WERI-Rb-1 (cell line): Measurements from ENCODE around the gene ZSCAN4.

Experiments
- DNase-seq: peaks from one replicate; pipeline ENCODE4 v3.0.0-alpha.2; 2020
- H3K27ac ChIP-seq: fragments of 250-450 bp; sonication (Bioruptor Pico); 2 replicates; pipeline ENCODE4 v1.5.1; 2020; ENCODE audit warnings: mild to moderate bottlenecking, moderate library complexity
- H3K27me3 ChIP-seq: fragments of 250-450 bp; sonication (Bioruptor Pico); 2 replicates; pipeline ENCODE4 v1.5.1; 2021; ENCODE audit warnings: mild to moderate bottlenecking, low read depth, moderate library complexity; ENCODE audit not compliant: insufficient read depth, severe bottlenecking
- H3K36me3 ChIP-seq: fragments of 250-450 bp; sonication (Bioruptor Pico); 2 replicates; pipeline ENCODE4 v1.5.1; 2020; ENCODE audit warnings: mild to moderate bottlenecking, moderate library complexity
- H3K4me3 ChIP-seq: 2 replicates; pipeline ENCODE4 v1.5.1; 2011; ENCODE audit warnings: low read depth, mild to moderate bottlenecking, control low read depth, low read length
- H3K9me3 ChIP-seq: fragments of 250-450 bp; sonication (Bioruptor Pico); 2 replicates; pipeline ENCODE4 v1.5.1; 2021; ENCODE audit warnings: mild to moderate bottlenecking, moderate library complexity; ENCODE audit not compliant: severe bottlenecking
- TF ChIP-seq, protein P1 (sequence below): IDR thresholded peaks from 2 replicates; pipeline ENCODE4 v1.5.1; 2011; ENCODE audit warnings: low read depth, mild to moderate bottlenecking, control low read depth, inconsistent platforms, low read length

The ZSCAN4 gene

GRCh38 chr19:57651654-57651996 is 17.1 kb upstream of the ZSCAN4 start:
- Histone ChIP-seq H3K27ac (peak overlapping the region; percentile 53), H3K9me3 (no peaks in the 10 kb centered on the region), H3K36me3 (no peaks in the 10 kb centered on the region), H3K4me3 (no peak overlapping the region), H3K27me3 (no peaks in the 10 kb centered on the region)
- DNase-seq, result no peak
- TF ChIP-seq, protein P1, sequence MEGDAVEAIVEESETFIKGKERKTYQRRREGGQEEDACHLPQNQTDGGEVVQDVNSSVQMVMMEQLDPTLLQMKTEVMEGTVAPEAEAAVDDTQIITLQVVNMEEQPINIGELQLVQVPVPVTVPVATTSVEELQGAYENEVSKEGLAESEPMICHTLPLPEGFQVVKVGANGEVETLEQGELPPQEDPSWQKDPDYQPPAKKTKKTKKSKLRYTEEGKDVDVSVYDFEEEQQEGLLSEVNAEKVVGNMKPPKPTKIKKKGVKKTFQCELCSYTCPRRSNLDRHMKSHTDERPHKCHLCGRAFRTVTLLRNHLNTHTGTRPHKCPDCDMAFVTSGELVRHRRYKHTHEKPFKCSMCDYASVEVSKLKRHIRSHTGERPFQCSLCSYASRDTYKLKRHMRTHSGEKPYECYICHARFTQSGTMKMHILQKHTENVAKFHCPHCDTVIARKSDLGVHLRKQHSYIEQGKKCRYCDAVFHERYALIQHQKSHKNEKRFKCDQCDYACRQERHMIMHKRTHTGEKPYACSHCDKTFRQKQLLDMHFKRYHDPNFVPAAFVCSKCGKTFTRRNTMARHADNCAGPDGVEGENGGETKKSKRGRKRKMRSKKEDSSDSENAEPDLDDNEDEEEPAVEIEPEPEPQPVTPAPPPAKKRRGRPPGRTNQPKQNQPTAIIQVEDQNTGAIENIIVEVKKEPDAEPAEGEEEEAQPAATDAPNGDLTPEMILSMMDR, result no peak

GRCh38 chr19:57653689-57654088 is 15.0 kb upstream of the ZSCAN4 start:
- TF ChIP-seq, protein P1, result no peak
- no peaks in the 10 kb centered on the region for H3K36me3 ChIP-seq
- no peak for DNase-seq
- no peaks in the 10 kb centered on the region for H3K9me3 ChIP-seq
- no peaks in the 10 kb centered on the region for H3K27me3 ChIP-seq
- H3K27ac ChIP-seq, result no peak overlapping the region
- H3K4me3 ChIP-seq, result no peak overlapping the region

GRCh38 chr19:57655443-57655842 is 13.3 kb upstream of the ZSCAN4 start:
- DNase-seq, result no peak
- no peak overlapping the region for H3K4me3 ChIP-seq
- H3K9me3 ChIP-seq, result no peaks in the 10 kb centered on the region
- H3K36me3 ChIP-seq, result no peaks in the 10 kb centered on the region
- no peak overlapping the region for H3K27ac ChIP-seq
- H3K27me3 ChIP-seq, result no peaks in the 10 kb centered on the region
- TF ChIP-seq, protein P1, result no peak

DNA sequence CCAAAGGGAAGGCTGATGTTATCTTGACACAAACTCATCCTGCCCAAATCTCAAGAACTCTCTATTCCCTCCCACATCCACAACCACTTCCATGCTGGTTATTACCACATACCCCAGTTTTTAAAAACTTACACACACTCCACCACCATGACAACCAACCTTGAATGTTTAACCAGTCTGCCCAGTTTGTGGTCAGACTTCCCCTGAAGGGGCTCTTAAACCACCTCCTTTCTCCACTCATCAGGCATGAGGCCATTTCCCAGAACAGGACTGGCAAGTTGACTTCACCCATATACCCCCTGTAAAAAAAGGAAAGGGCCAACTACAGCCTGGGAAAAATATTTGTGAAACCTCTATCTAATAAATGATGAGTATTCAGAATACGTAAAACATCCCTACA is 12.4 kb upstream of the ZSCAN4 start:
- TF ChIP-seq, protein P1, result no peak
- Histone ChIP-seq H3K27ac (no peak overlapping the region), H3K27me3 (no peaks in the 10 kb centered on the region), H3K9me3 (no peaks in the 10 kb centered on the region), H3K36me3 (no peaks in the 10 kb centered on the region), H3K4me3 (no peak overlapping the region)
- no peak for DNase-seq

GRCh38 chr19:57664269-57665127 is 4.2 kb upstream of the ZSCAN4 start:
- DNase-seq, result peak; percentile 77
- TF ChIP-seq, protein P1, result no peak
- Histone ChIP-seq H3K4me3 (peak overlapping the region; percentile 50), H3K9me3 (no peaks in the 10 kb centered on the region), H3K27me3 (no peaks in the 10 kb centered on the region), H3K36me3 (no peaks in the 10 kb centered on the region), H3K27ac (peak overlapping the region; percentile 53)
